Colonic mucosa (tissue), 4 donors: ENCODE measurements around the gene AP2A2. TPM values are rescaled to one million over a fixed set of nuclear protein-coding genes. Genes with fewer than 3 reads are reported as not detected.

ENCODE experiments used
- DNase-seq: peaks from one replicate; pipeline ENCODE4 v3.0.0-alpha.2; 2020
- H3K27ac ChIP-seq: fragments of 200-600 bp; one replicate; pipeline ENCODE4 v1.8.0; 2021
- H3K27me3 ChIP-seq: fragments of 200-600 bp; one replicate; pipeline ENCODE4 v1.8.0; 2021
- H3K36me3 ChIP-seq: fragments of 200-600 bp; one replicate; pipeline ENCODE4 v1.8.0; 2021
- H3K4me1 ChIP-seq: fragments of 200-600 bp; one replicate; pipeline ENCODE4 v1.8.0; 2021; ENCODE audit warnings: mild to moderate bottlenecking
- H3K4me3 ChIP-seq: fragments of 200-600 bp; one replicate; pipeline ENCODE4 v1.8.0; 2021
- H3K9ac ChIP-seq, 2 donors: one replicate each; pipeline ENCODE4 v1.7.0; 2013; ENCODE audit warnings: control low read depth in 2 of 2, low read depth in 2 of 2, low read length in 2 of 2
- H3K9me3 ChIP-seq: fragments of 200-600 bp; one replicate; pipeline ENCODE4 v1.8.0; 2021
- CTCF ChIP-seq: fragments of 200-600 bp; IDR thresholded peaks from one replicate; pipeline ENCODE4 v1.8.0; 2022; ENCODE audit warnings: antibody characterized with exemption, mild to moderate bottlenecking
- intact Hi-C: fragments of 100-400 bp; cut with DNase I; formaldehyde crosslinking; loops from one replicate; pipeline ENCODE4 v1.14.1; 2022
- total RNA-seq, 2 donors: library from RNA; stranded (reverse); fragmentation: NEBNext Ultra II Directional in 1 of 2; extraction: Animal tissue kit (Norgen Biotek cat#: 25700) in 1 of 2; gene quantifications; one replicate each; pipeline ENCODE4 v1.2.1, GENCODE V29; 2021
- donor health status: healthy.
- donor health status: DM: no; HTN: no; CAD: no.
- donor health status: DM: no; HTN: no; CAD: no.

AP2A2 gene
- total RNA-seq, 2 donors from 2014 or later, result 69.4 to 72.5 TPM

GRCh38 chr11:977830-978720, 52.4 kb downstream of the AP2A2 start:
- DNase-seq, result no peak
- intact Hi-C loops, result no loop called here
- Histone ChIP-seq H3K9me3 (no peaks in the 10 kb centered on the region), H3K27me3 (no peaks in the 10 kb centered on the region), H3K27ac (no peak overlapping the region), H3K4me3 (no peak overlapping the region), H3K36me3 (peaks cover under 1% of the 10 kb centered on the region), H3K9ac (no peak overlapping the region), H3K4me1 (no peaks in the 10 kb centered on the region)
- no peak for TF ChIP-seq CTCF

GRCh38 chr11:978781-979180, 53.1 kb downstream of the AP2A2 start:
- Histone ChIP-seq H3K4me3 (no peak overlapping the region), H3K9ac (no peak overlapping the region), H3K27me3 (no peaks in the 10 kb centered on the region), H3K9me3 (no peaks in the 10 kb centered on the region), H3K27ac (no peak overlapping the region), H3K36me3 (no peaks in the 10 kb centered on the region), H3K4me1 (no peaks in the 10 kb centered on the region)
- no peak for TF ChIP-seq CTCF
- intact Hi-C loops, result no loop called here
- no peak for DNase-seq

GRCh38 chr11:980438-981357, 55.0 kb downstream of the AP2A2 start:
- Histone ChIP-seq H3K9ac (no peak overlapping the region), H3K9me3 (no peaks in the 10 kb centered on the region), H3K4me3 (no peak overlapping the region), H3K36me3 (no peaks in the 10 kb centered on the region), H3K27me3 (no peaks in the 10 kb centered on the region), H3K27ac (no peak overlapping the region), H3K4me1 (peaks cover 4% of the 10 kb centered on the region)
- intact Hi-C loops, result no loop called here
- no peak for TF ChIP-seq CTCF
- no peak for DNase-seq

GRCh38 chr11:981764-982163, 56.1 kb downstream of the AP2A2 start:
- Histone ChIP-seq H3K4me1 (peaks cover 4% of the 10 kb centered on the region), H3K9ac (no peak overlapping the region), H3K27ac (no peak overlapping the region), H3K4me3 (no peak overlapping the region), H3K9me3 (no peaks in the 10 kb centered on the region), H3K36me3 (no peaks in the 10 kb centered on the region), H3K27me3 (no peaks in the 10 kb centered on the region)
- intact Hi-C loops, result no loop called here
- TF ChIP-seq CTCF, result no peak
- no peak for DNase-seq

GRCh38 chr11:984546-984945, 58.9 kb downstream of the AP2A2 start:
- no peak for DNase-seq
- Histone ChIP-seq H3K9me3 (no peaks in the 10 kb centered on the region), H3K27me3 (no peaks in the 10 kb centered on the region), H3K9ac (no peak overlapping the region), H3K27ac (no peak overlapping the region), H3K4me3 (no peak overlapping the region), H3K36me3 (peaks cover 5% of the 10 kb centered on the region), H3K4me1 (peaks cover 4% of the 10 kb centered on the region)
- intact Hi-C loops, result no loop called here
- no peak for TF ChIP-seq CTCF
